ENCODE measurements around the gene NNAT. TPM values are rescaled to one million over a fixed set of nuclear protein-coding genes. Genes with fewer than 3 reads are reported as not detected.

Gene NNAT
- total and polyA plus RNA-seq, 12 donors = 0.24 to 1.1 (median 0.46) TPM; not detected in 5

- no peak for TF ChIP-seq CTCF (IDR thresholded peaks at IDR 0.05)
- Histone ChIP-seq H3K4me1 (peaks cover 0 to 7% (median 5%) of the 10 kb centered on the region in 9 donors), H3K36me3 (no peaks in the 10 kb centered on the region), H3K9me3 (no peaks in the 10 kb centered on the region), H3K4me3 (no peak overlapping the region), H3K27ac (no peak overlapping the region), H3K27me3 (peaks cover 0 to 86% (median 64%) of the 10 kb centered on the region in 7 donors)
- 2 to 4% methylated on average over 13 of the region's 13 CpGs for WGBS, 2 donors
- intact Hi-C loops (cut with DNase I) = loop anchor here (5.0 to 10.0 kb wide), 9 partner anchors 327 to 837 kb away; partner anchors contain the start of gene TGM2 (in 1 of the 10)
- DNase-seq = no peak
- ATAC-seq = no peak
Observed at GRCh38 chr20:37567671-37568588, 46.9 kb downstream of the NNAT start.

GRCh38 chr20:37570419-37570818 is 49.4 kb downstream of the NNAT start:
- H3K27ac ChIP-seq = no peak overlapping the region
- no peaks in the 10 kb centered on the region for H3K4me1 ChIP-seq
- H3K27me3 ChIP-seq = peaks cover 0 to 71% (median 47%) of the 10 kb centered on the region in 7 donors
- H3K9me3 ChIP-seq = no peaks in the 10 kb centered on the region
- no peaks in the 10 kb centered on the region for H3K36me3 ChIP-seq
- intact Hi-C loops (cut with DNase I) = loop anchor here in 1 of 10 donors (10.0 kb wide), 1 partner anchor 204 kb away; no protein-coding TSS in a partner anchor
- 81 to 84% methylated on average over 1 of the region's 1 CpG for WGBS, 2 donors
- ATAC-seq = no peak
- TF ChIP-seq CTCF (IDR thresholded peaks at IDR 0.05) = no peak
- no peak overlapping the region for H3K4me3 ChIP-seq
- no peak for DNase-seq

GRCh38 chr20:37571033-37571432 is 50.0 kb downstream of the NNAT start:
- ATAC-seq (no peak), DNase-seq (no peak)
- 73 to 84% methylated on average over 6 of the region's 6 CpGs for WGBS, 2 donors
- Histone ChIP-seq H3K27me3 (peaks cover 0 to 68% (median 42%) of the 10 kb centered on the region in 7 donors), H3K4me1 (no peaks in the 10 kb centered on the region), H3K36me3 (no peaks in the 10 kb centered on the region), H3K4me3 (no peak overlapping the region), H3K9me3 (no peaks in the 10 kb centered on the region), H3K27ac (no peak overlapping the region)
- TF ChIP-seq CTCF (IDR thresholded peaks at IDR 0.05) = no peak
- intact Hi-C loops (cut with DNase I) = loop anchor here in 1 of 10 donors (10.0 kb wide), 1 partner anchor 204 kb away; no protein-coding TSS in a partner anchor

Other genes with a start within 250 kb of the NNAT start
- 10 to 100 TPM; 17.8 to 24.9 (median 20.4) TPM for gene MANBAL, start 231.6 kb upstream of the NNAT start, total RNA-seq
- 10 to 100 TPM; 18.4 to 52.3 TPM for gene MANBAL, start 231.6 kb upstream of the NNAT start, polyA plus RNA-seq
- 10 to 100 TPM in 1 of 10 donors, 1 to 10 TPM in 9; 1.9 to 10.8 (median 3.6) TPM for gene SRC, start 175.1 kb upstream of the NNAT start, total RNA-seq
- 1 to 10 TPM; 4.7 to 5.2 TPM for gene SRC, start 175.1 kb upstream of the NNAT start, polyA plus RNA-seq
- gene BLCAP, start 6.6 kb downstream of the NNAT start, total RNA-seq = 100 to 1,000 TPM in 1 of 10 donors, 10 to 100 TPM in 9; 66.1 to 106 (median 84.1) TPM
- 10 to 100 TPM; 73.3 to 79.3 TPM for gene BLCAP, start 6.6 kb downstream of the NNAT start, polyA plus RNA-seq
- gene CTNNBL1, start 172.8 kb downstream of the NNAT start, total RNA-seq = 10 to 100 TPM; 43.2 to 62.2 (median 52.0) TPM
- gene CTNNBL1, start 172.8 kb downstream of the NNAT start, polyA plus RNA-seq = 100 to 1,000 TPM in 1 of 2 donors, 10 to 100 TPM in 1; 42.2 to 104 TPM

Data from heart right ventricle (tissue), 16 donors.